Activated B cell treated with CpG ODN at 0.5 μM for 24 hours (primary cell): Measurements from ENCODE around the gene GPR108. TPM values are rescaled to one million over a fixed set of nuclear protein-coding genes. Genes with fewer than 3 reads are reported as not detected.
"Not testable (repeated sequence)": the region's sequence is repeated elsewhere in the genome, so short reads cannot be mapped to it uniquely, and the experiment has no call there.

Experiments
- ATAC-seq: fragments of 200-7000 bp; cut with Tn5 transposase; one replicate; pipeline ENCODE4 v1.10.0; 2021; ENCODE audit warnings: low read depth, mild to moderate bottlenecking, moderate library complexity
- CTCF ChIA-PET: fragments of 350-600 bp; sonication (Branson Sonifier 250); formaldehyde crosslinking; loops from one replicate; lab custom pipeline; 2021; ENCODE audit warnings: antibody characterized with exemption; lab: Charles Lee
- POLR2A ChIA-PET: fragments of 350-600 bp; sonication (Branson Sonifier 250); formaldehyde crosslinking; loops from one replicate; lab custom pipeline; 2021; ENCODE audit warnings: antibody characterized with exemption; lab: Charles Lee
- DNase-seq: peaks from one replicate; pipeline ENCODE4 v3.0.0; 2022
- H3K27ac Mint-ChIP-seq: one replicate; pipeline ENCODE4 v1.8.0; 2020; ENCODE audit warnings: mixed read lengths
- H3K27me3 Mint-ChIP-seq: one replicate; pipeline ENCODE4 v1.8.0; 2021; ENCODE audit warnings: mixed read lengths
- H3K36me3 Mint-ChIP-seq: one replicate; pipeline ENCODE4 v1.8.0; 2021; ENCODE audit warnings: low read depth, mixed read lengths
- H3K4me1 Mint-ChIP-seq: one replicate; pipeline ENCODE4 v1.8.0; 2021; ENCODE audit warnings: mixed read lengths
- H3K4me3 Mint-ChIP-seq: one replicate; pipeline ENCODE4 v1.8.0; 2020; ENCODE audit warnings: mild to moderate bottlenecking, mixed read lengths
- H3K9me3 Mint-ChIP-seq: one replicate; pipeline ENCODE4 v1.8.0; 2020; ENCODE audit warnings: mixed read lengths
- intact Hi-C: fragments of 100-400 bp; cut with micrococcal nuclease; formaldehyde crosslinking; loops from one replicate; pipeline ENCODE4 v1.15.1; 2024
- total RNA-seq: library from RNA; stranded (reverse); gene quantifications from 2 replicates; pipeline ENCODE4 v1.2.3, GENCODE V29; 2022
- TF ChIP-seq, protein P1 (sequence below): fragments of 200-600 bp; IDR thresholded peaks from one replicate; pipeline ENCODE4 v1.8.0; 2022; ENCODE audit warnings: antibody characterized with exemption, mild to moderate bottlenecking

The GPR108 gene
- total RNA-seq, 1 donor from 2014 or later: 55.6 TPM

DNA sequence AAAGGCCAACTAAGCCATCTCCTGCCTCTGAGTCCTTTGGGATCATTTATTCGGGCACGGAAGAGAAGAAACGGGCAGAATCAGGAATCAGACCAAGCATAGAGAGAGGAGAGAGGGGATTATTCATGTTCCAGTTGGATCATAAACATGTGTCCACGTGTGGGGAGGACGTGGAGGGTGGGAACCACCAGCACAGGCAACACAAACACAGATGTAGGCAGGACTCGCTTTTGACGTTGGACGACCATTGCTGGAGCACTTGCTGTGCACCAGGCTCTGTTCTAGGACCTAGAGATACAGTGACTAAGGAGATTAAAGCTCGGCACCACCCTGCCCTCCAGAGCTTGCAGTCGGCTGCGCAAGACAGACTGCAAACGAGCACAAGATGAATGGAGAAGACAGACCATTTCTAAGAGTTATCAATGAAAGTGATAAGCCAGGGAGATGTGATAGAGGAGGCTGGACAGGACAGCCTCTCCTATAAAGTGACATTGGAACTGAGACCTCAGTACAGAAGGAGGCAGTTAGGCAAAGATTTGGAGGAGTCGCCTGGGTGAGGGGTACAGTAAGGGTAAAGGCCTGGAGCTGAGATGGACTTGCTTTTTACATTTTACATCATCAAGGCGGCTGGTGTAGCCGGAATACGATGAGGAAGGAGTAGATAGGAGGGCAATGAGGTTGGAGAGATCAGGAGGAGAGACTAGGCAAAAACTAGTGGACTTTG, 29.1 kb upstream of the GPR108 start:
- no peak for DNase-seq
- no peak for ATAC-seq
- POLR2A ChIA-PET: interaction anchor here (1.9 to 10.1 kb wide), 2 partner anchors 25 to 36 kb away, joined by 5 to 333 read pairs; no protein-coding TSS in a partner anchor
- CTCF ChIA-PET: no interaction called here
- H3K36me3 Mint-ChIP-seq: peaks cover 7% of the 10 kb centered on the region
- no peaks in the 10 kb centered on the region for H3K27me3 Mint-ChIP-seq
- H3K27ac Mint-ChIP-seq: peak overlapping the region; percentile 85
- H3K9me3 Mint-ChIP-seq: no peaks in the 10 kb centered on the region
- peaks cover 36% of the 10 kb centered on the region for H3K4me1 Mint-ChIP-seq
- intact Hi-C loops: loop anchor here (1.0 to 5.0 kb wide), 5 partner anchors 13 to 248 kb away; partner anchors contain the start of gene GPR108
- H3K4me3 Mint-ChIP-seq: peak overlapping the region; percentile 88
- TF ChIP-seq, protein P1, sequence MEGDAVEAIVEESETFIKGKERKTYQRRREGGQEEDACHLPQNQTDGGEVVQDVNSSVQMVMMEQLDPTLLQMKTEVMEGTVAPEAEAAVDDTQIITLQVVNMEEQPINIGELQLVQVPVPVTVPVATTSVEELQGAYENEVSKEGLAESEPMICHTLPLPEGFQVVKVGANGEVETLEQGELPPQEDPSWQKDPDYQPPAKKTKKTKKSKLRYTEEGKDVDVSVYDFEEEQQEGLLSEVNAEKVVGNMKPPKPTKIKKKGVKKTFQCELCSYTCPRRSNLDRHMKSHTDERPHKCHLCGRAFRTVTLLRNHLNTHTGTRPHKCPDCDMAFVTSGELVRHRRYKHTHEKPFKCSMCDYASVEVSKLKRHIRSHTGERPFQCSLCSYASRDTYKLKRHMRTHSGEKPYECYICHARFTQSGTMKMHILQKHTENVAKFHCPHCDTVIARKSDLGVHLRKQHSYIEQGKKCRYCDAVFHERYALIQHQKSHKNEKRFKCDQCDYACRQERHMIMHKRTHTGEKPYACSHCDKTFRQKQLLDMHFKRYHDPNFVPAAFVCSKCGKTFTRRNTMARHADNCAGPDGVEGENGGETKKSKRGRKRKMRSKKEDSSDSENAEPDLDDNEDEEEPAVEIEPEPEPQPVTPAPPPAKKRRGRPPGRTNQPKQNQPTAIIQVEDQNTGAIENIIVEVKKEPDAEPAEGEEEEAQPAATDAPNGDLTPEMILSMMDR: no peak

DNA sequence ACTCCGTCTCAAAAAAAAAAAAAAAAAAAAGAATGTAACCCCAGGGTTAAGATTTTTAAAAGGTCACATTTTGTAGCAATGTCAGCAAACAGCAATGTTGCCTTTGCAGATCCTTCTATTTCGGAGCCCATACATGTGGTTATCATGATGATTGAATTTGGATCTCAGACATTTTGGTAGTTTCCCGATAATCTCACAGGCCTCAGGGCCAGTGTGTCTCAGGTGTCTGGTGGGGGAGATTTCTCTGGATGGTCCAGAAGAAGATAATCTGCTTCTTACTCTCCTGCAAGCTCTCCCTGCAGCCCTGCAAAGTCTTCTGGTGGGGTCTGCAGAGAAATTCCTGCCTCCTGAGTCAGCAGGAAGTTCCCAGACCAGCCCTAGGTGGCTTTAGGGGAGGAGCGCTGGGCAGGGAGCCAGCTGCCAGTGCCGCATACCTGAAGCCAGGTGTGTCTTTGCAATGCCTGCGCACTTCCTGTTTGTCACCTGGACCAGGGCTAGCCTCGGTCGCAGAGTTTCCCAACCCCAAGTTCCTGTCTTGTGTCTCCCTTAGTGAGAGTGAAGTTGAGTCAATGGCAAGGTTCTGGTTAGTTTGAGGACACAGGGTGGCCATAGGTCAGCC, 28.5 kb upstream of the GPR108 start:
- intact Hi-C loops: loop anchor here (5.0 kb wide), 1 partner anchor 189 kb away; no protein-coding TSS in a partner anchor
- H3K4me1 Mint-ChIP-seq: peaks cover 36% of the 10 kb centered on the region
- ATAC-seq (no peak), DNase-seq (no peak)
- H3K36me3 Mint-ChIP-seq: peaks cover 10% of the 10 kb centered on the region
- TF ChIP-seq, protein P1: no peak
- H3K4me3 Mint-ChIP-seq: peak overlapping the region; percentile 88
- ChIA-PET POLR2A (interaction anchor here (10.1 kb wide), 1 partner anchor 37 kb away, joined by 333 read pairs; no protein-coding TSS in a partner anchor), CTCF (no interaction called here)
- no peaks in the 10 kb centered on the region for H3K27me3 Mint-ChIP-seq
- peak overlapping the region; percentile 85 for H3K27ac Mint-ChIP-seq
- H3K9me3 Mint-ChIP-seq: no peaks in the 10 kb centered on the region

DNA sequence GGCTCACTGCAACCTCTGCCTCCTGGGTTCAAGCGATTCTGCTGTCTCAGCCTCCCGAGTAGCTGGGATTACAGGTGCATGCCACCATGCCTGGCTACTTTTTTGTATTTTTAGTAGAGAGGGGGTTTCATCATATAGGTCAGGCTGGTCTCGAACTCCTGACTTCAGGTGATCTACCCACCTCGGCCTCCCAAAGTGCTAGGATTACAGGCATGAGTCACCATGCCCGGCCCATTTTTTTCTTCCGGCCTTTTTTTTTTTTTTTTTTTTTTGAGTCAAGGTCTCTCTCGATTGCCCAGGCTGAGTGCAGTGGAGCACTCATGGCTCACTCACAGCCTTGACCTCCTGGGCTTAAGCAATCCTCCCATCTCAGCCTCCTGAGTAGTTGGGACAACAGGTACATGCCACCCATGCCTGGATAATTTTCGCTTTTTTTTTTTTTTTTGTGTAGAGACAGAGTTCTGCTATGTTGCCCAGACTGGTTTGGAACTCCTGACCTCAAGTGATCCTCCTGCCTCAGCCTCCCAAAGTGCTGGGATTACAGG, 24.9 kb upstream of the GPR108 start:
- H3K27me3 Mint-ChIP-seq, intact Hi-C loops, DNase-seq, ATAC-seq, H3K9me3 Mint-ChIP-seq, CTCF ChIA-PET, H3K4me3 Mint-ChIP-seq, H3K27ac Mint-ChIP-seq, POLR2A ChIA-PET: not testable (repeated sequence)
- H3K4me1 Mint-ChIP-seq: peaks cover 27% of the 10 kb centered on the region
- H3K36me3 Mint-ChIP-seq: peaks cover 19% of the 10 kb centered on the region

DNA sequence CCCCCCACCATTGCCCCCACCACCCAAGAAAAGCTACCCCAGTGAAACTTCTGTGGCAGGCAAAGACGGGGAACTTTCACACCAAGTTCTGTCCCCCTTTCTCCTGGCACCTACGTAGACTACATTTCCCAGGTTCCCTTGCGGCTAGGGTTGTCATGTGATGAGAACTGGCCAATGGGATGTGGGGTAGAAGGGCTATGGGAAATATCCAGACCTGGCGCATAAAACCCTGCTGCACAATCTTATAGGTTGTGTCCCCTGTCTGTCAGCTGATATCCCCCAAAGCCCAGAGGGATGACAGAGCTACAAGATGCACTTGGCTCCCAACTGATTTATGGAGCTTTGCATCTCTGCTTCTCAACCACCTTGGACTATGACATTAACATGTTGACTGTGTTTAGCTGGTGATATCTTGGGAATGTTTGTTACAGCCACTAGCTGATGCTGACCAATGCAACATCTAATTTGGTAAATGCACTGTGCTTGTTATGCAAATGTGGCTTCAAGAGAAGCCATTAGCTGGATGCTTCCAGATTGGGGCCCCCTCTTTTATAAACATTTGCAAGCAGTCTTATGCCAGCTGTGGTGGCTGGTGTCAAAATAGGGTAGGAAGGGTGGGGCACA, 23.8 kb upstream of the GPR108 start:
- DNase-seq: no peak

DNA sequence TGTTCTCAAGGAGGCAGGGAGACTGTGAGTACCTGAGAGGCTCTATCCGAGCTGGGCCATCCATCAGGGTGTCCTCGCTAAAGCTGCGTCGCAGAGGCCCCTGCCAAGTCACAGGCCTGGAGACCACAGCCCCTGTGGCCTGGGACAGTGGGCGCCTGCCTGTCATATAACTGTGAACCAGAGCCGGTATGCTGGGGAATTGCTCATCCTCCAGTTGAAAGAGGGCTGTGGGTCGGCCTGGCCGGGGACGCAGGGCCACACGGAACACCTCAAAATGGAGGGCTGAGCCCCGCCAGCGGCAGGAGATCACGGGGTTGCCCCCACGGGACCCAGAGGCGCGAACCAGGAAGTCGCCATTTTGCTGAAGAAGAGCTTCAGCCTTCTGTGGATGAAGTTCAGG, 23.2 kb upstream of the GPR108 start:
- intact Hi-C loops: no loop called here
- peaks cover 19% of the 10 kb centered on the region for H3K4me1 Mint-ChIP-seq
- H3K27me3 Mint-ChIP-seq: no peaks in the 10 kb centered on the region
- H3K4me3 Mint-ChIP-seq: no peak overlapping the region
- no peak for DNase-seq
- no peak for ATAC-seq
- ChIA-PET POLR2A (interaction anchor here (0.7 to 1.2 kb wide), 3 partner anchors 12 to 21 kb away, joined by 3 read pairs; partner anchors contain the start of genes TRIP10 and VAV1), CTCF (no interaction called here)
- H3K27ac Mint-ChIP-seq: no peak overlapping the region
- TF ChIP-seq, protein P1: no peak
- no peaks in the 10 kb centered on the region for H3K9me3 Mint-ChIP-seq
- H3K36me3 Mint-ChIP-seq: peaks cover 19% of the 10 kb centered on the region

More for the DNA sequence above, 23.8 kb upstream of the GPR108 start:
- Mint-ChIP-seq H3K27ac (no peak overlapping the region), H3K9me3 (no peaks in the 10 kb centered on the region), H3K27me3 (no peaks in the 10 kb centered on the region), H3K4me3 (no peak overlapping the region), H3K4me1 (peaks cover 24% of the 10 kb centered on the region), H3K36me3 (peaks cover 19% of the 10 kb centered on the region)
- TF ChIP-seq, protein P1: no peak
- CTCF ChIA-PET: interaction anchor here (0.6 to 1.0 kb wide), 2 partner anchors 41 to 298 kb away, joined by 3 read pairs; no protein-coding TSS in a partner anchor
- intact Hi-C loops: no loop called here
- POLR2A ChIA-PET: interaction anchor here (0.7 to 1.2 kb wide), 3 partner anchors 12 to 40 kb away, joined by 3 read pairs; partner anchors contain the start of genes TRIP10 and VAV1
- peak; percentile 34 for ATAC-seq
